ENCODE data around the gene CDH8. TPM values are rescaled to one million over a fixed set of nuclear protein-coding genes. Genes with fewer than 3 reads are reported as not detected.

Gene CDH8
- total RNA-seq, 1 experiment from 2014 or later, result 1.7 TPM

- H3K27me3 Mint-ChIP-seq (ENCODE audit: insufficient read depth, unreplicated experiment), result no peaks in the 10 kb centered on the region
- BruUV-seq (replicated peaks), result no TSS peak
- intact Hi-C loops (cut with micrococcal nuclease; ENCODE audit: unreplicated experiment), result no loop called here
- H3K4me1 Mint-ChIP-seq (ENCODE audit: low read depth, unreplicated experiment), result no peaks in the 10 kb centered on the region
- Histone ChIP-seq H3K36me3 (ENCODE audit: control insufficient read depth, insufficient read depth, low read length) (no peaks in the 10 kb centered on the region), H3K27me3 (replicated peaks; ENCODE audit: control insufficient read depth, insufficient read depth, low read length) (no peaks in the 10 kb centered on the region), H3K4me1 (no peaks in the 10 kb centered on the region), H3K9me3 (no peaks in the 10 kb centered on the region), H3K4me3 (ENCODE audit: low read depth, low read length) (no peak overlapping the region)
- ChIA-PET CTCF (no interaction called here), POLR2A (no interaction called here)
- H3K27ac Mint-ChIP-seq (ENCODE audit: unreplicated experiment), result no peak overlapping the region
- no peak for DNase-seq
- H3K36me3 Mint-ChIP-seq (ENCODE audit: insufficient read depth, unreplicated experiment), result no peaks in the 10 kb centered on the region
- no peaks in the 10 kb centered on the region for H3K9me3 Mint-ChIP-seq (ENCODE audit: unreplicated experiment)
- no peak for TF ChIP-seq CTCF (IDR thresholded peaks at IDR 0.05; ENCODE audit: insufficient read depth in 1 of 2, low read depth in 1 of 2, low read length in 1 of 2, severe bottlenecking in 1 of 2, unreplicated experiment in 1 of 2)
- H3K4me3 Mint-ChIP-seq (ENCODE audit: unreplicated experiment), result no peak overlapping the region
These were observed 390.7 kb downstream of the CDH8 start for GRCh38 chr16:61645561-61645960.

GRCh38 chr16:61644736-61645135, 391.5 kb downstream of the CDH8 start:
- intact Hi-C loops (cut with micrococcal nuclease; ENCODE audit: unreplicated experiment), result no loop called here
- no peaks in the 10 kb centered on the region for H3K9me3 Mint-ChIP-seq (ENCODE audit: unreplicated experiment)
- no peak overlapping the region for H3K4me3 ChIP-seq (ENCODE audit: low read depth, low read length)
- no TSS peak for BruUV-seq (replicated peaks)
- H3K4me3 Mint-ChIP-seq (ENCODE audit: unreplicated experiment), result no peak overlapping the region
- H3K27me3 Mint-ChIP-seq (ENCODE audit: insufficient read depth, unreplicated experiment), result no peaks in the 10 kb centered on the region
- no peaks in the 10 kb centered on the region for H3K9me3 ChIP-seq
- POLR2A ChIA-PET, result no interaction called here
- no peaks in the 10 kb centered on the region for H3K4me1 ChIP-seq
- DNase-seq, result no peak
- H3K27ac Mint-ChIP-seq (ENCODE audit: unreplicated experiment), result no peak overlapping the region
- no peaks in the 10 kb centered on the region for H3K36me3 Mint-ChIP-seq (ENCODE audit: insufficient read depth, unreplicated experiment)
- no peaks in the 10 kb centered on the region for H3K36me3 ChIP-seq (ENCODE audit: control insufficient read depth, insufficient read depth, low read length)
- no peaks in the 10 kb centered on the region for H3K27me3 ChIP-seq (replicated peaks; ENCODE audit: control insufficient read depth, insufficient read depth, low read length)
- CTCF ChIA-PET, result no interaction called here
- TF ChIP-seq CTCF (IDR thresholded peaks at IDR 0.05; ENCODE audit: insufficient read depth in 1 of 2, low read depth in 1 of 2, low read length in 1 of 2, severe bottlenecking in 1 of 2, unreplicated experiment in 1 of 2), result no peak
- no peaks in the 10 kb centered on the region for H3K4me1 Mint-ChIP-seq (ENCODE audit: low read depth, unreplicated experiment)

GRCh38 chr16:61617219-61617783, 418.9 kb downstream of the CDH8 start:
- no peak for TF ChIP-seq CTCF (IDR thresholded peaks at IDR 0.05; ENCODE audit: insufficient read depth in 1 of 2, low read depth in 1 of 2, low read length in 1 of 2, severe bottlenecking in 1 of 2, unreplicated experiment in 1 of 2)
- Mint-ChIP-seq H3K4me1 (ENCODE audit: low read depth, unreplicated experiment) (no peaks in the 10 kb centered on the region), H3K9me3 (ENCODE audit: unreplicated experiment) (no peaks in the 10 kb centered on the region), H3K4me3 (ENCODE audit: unreplicated experiment) (no peak overlapping the region), H3K27me3 (ENCODE audit: insufficient read depth, unreplicated experiment) (peaks cover 5% of the 10 kb centered on the region), H3K36me3 (ENCODE audit: insufficient read depth, unreplicated experiment) (no peaks in the 10 kb centered on the region), H3K27ac (ENCODE audit: unreplicated experiment) (no peak overlapping the region)
- no peaks in the 10 kb centered on the region for H3K4me1 ChIP-seq
- intact Hi-C loops (cut with micrococcal nuclease; ENCODE audit: unreplicated experiment), result no loop called here
- H3K4me3 ChIP-seq (ENCODE audit: low read depth, low read length), result no peak overlapping the region
- H3K27me3 ChIP-seq (replicated peaks; ENCODE audit: control insufficient read depth, insufficient read depth, low read length), result no peaks in the 10 kb centered on the region
- no peaks in the 10 kb centered on the region for H3K36me3 ChIP-seq (ENCODE audit: control insufficient read depth, insufficient read depth, low read length)
- DNase-seq, result no peak
- no peaks in the 10 kb centered on the region for H3K9me3 ChIP-seq
- POLR2A ChIA-PET, result no interaction called here
- CTCF ChIA-PET, result no interaction called here
- no TSS peak for BruUV-seq (replicated peaks)

All from Caco-2 (cell line).